Right ventricle myocardium superior (tissue), 1 donor: ENCODE measurements around the gene NCDN. TPM values are rescaled to one million over a fixed set of nuclear protein-coding genes. Genes with fewer than 3 reads are reported as not detected.

Experiments used
- ATAC-seq: fragments of 200-7000 bp; cut with Tn5 transposase; one replicate; pipeline ENCODE4 v1.9.1; 2020; ENCODE audit warnings: mild to moderate bottlenecking; ENCODE audit not compliant: poor library complexity
- DNase-seq: peaks from one replicate; pipeline ENCODE4 v3.0.0-alpha.2; 2020
- intact Hi-C: fragments of 100-400 bp; cut with DNase I; formaldehyde crosslinking; loops from one replicate; pipeline ENCODE4 v1.11.2; 2022
- total RNA-seq: library from RNA; stranded (reverse); fragmentation: NEBNext Ultra II Directional; extraction: Animal tissue kit (Norgen Biotek cat#: 25700); gene quantifications from one replicate; pipeline ENCODE4 v1.2.1, GENCODE V29; 2021
- donor health status: DM: no; HTN: yes; CAD: no; lungs with severe emphysema.

Gene NCDN
- total RNA-seq, 1 donor from 2014 or later = 20.3 TPM

DNA sequence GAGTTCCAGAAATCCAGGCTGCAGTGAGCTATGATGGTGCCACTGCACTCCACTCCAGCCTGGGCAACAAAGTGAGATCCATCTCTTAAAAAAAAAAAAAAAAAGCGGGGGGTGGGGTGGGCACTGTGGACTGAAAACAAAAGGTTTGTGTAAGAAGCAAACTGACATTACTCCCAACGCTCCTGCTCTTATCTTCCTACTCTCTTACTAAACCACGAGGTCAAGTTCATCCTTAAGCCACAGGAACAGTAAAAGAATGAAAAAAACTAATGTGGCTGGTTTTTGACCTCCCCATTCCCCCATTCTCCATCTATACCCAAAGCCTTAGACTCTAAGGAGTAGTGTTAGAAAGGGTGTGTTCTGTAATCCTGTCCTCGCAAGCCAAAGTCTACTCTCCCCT, 46.3 kb downstream of the NCDN start:
- intact Hi-C loops = no loop called here
- no peak for ATAC-seq
- DNase-seq = no peak

DNA sequence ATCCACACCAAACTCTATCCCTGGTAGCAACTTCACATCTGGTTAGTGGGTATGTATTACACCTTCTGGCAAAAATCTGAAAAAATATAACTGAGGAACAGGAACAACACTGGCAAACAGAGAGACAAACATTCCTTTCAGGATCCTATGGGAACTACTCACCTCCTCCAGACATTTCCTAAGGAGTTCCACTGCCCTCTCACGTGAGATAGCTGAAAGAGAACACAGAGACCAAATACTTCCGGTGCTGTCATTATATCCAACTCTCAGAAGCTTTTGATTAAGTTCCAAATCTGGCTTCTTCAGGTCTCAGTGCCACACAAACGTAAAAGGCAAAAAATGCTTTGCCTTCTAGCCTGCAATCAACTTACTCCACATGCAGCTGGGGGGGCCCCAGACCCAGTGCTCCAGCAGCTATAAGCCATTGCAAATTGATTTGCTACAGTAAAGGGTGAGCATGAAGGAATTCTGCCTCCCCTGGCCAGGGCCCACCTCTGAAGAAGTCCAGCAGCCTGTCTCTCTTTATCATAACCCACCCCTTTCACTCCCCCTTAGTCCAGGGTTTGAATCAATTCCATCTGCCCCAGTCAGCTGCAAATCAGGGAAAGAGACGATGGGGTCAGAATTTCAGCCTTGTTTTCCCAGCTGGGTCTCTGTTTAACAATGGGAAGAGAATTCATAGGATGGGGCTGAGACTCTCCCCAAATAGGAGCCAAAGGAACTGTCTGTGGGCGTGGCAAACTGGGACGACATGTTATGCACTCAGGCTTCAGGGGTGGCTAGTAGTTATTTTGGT, 47.7 kb downstream of the NCDN start:
- DNase-seq = no peak
- intact Hi-C loops = no loop called here
- no peak for ATAC-seq

- intact Hi-C loops = no loop called here
- ATAC-seq (no peak), DNase-seq (no peak)
These were observed 48.2 kb downstream of the NCDN start for GRCh38 chr1:35605867-35606182.

DNA sequence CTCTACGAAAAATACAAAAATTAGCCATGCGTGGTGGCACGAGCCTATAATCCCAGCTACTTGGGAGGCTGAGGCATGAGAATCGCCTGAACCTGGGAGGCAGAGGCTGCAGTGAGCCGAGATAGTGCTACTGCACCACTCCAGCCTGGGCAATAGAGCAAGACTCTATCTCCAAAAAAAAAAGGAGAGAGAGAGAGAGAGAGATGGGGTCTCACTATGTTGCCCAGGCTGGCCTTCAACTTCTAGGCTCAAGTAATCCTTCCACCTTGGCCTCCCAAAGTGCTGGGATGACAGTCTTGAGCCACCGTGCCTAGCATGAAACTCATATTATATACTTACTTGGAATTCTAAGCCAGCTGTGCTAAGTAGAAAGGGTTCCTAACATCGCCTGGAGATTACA, 54.1 kb downstream of the NCDN start:
- intact Hi-C loops = no loop called here
- DNase-seq = no peak
- no peak for ATAC-seq

DNA sequence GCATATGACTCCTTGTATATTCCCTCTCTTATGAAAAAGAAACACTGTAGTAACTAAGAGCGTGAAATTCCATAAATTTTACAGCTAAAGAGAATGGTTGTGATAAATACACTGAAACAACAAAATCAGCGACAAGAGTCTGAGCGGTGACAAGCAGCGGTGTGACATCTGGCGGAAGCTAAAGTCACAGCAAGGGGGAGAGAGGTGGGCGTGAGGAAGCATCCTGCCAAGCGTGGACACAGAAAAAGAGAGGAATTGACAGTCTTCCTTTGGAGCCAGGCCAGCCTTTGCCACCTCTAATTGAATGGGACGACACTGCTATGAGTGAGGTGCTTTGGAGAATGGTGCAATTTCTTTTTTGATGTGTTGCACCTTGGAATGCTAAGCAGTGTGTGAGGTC, 57.8 kb downstream of the NCDN start:
- no peak for ATAC-seq
- DNase-seq = no peak
- intact Hi-C loops = no loop called here

Other genes with a start within 250 kb of the NCDN start
- 62.1 TPM for gene KIAA0319L, start 396 bp upstream of the NCDN start, total RNA-seq
- gene TFAP2E, start 15.5 kb downstream of the NCDN start, total RNA-seq = 0.27 TPM
- 37.0 TPM for gene PSMB2, start 83.7 kb downstream of the NCDN start, total RNA-seq
- gene C1orf216, start 161.1 kb downstream of the NCDN start, total RNA-seq = 10.4 TPM
- gene CLSPN, start 212.2 kb downstream of the NCDN start, total RNA-seq = 1.1 TPM